ENCODE measurements around the gene CCNJ. TPM values are rescaled to one million over a fixed set of nuclear protein-coding genes. Genes with fewer than 3 reads are reported as not detected.
"Not testable (repeated sequence)": the region's sequence is repeated elsewhere in the genome, so short reads cannot be mapped to it uniquely, and the experiment has no call there.

CCNJ gene
- total RNA-seq = 1 to 10 TPM; 2.2 to 3.3 TPM

GRCh38 chr10:96043033-96043892, at the start of gene CCNJ:
Gene CCNJ, plus strand, starts transcription at chr10:96043583. Its CDS starts 811 bp downstream, at chr10:96044394.
- H3K36me3 ChIP-seq = no peaks in the 10 kb centered on the region
- peak in 1 of 2 donors; percentile 44 for TF ChIP-seq CTCF (IDR thresholded peaks at IDR 0.05)
- peak; percentile 81 for DNase-seq (ENCODE audit: low spot score)
- no peaks in the 10 kb centered on the region for H3K9me3 ChIP-seq
- H3K4me3 ChIP-seq = peak within 1 kb of the TSS; percentile 66 to 87
- H3K27me3 ChIP-seq = no peaks in the 10 kb centered on the region
- peak within 1 kb of the TSS; percentile 76 to 83 for H3K27ac ChIP-seq
- H3K4me1 ChIP-seq = peaks cover 0 to 14% of the 10 kb centered on the region in 2 donors

GRCh38 chr10:95994376-95994775, 49.0 kb upstream of the CCNJ start:
- DNase-seq (ENCODE audit: low spot score); H3K36me3 ChIP-seq; H3K4me1 ChIP-seq; H3K4me3 ChIP-seq; H3K9me3 ChIP-seq; H3K27me3 ChIP-seq; H3K27ac ChIP-seq: not testable (repeated sequence)

GRCh38 chr10:95998255-95998784, 45.1 kb upstream of the CCNJ start:
- TF ChIP-seq CTCF (IDR thresholded peaks at IDR 0.05) = no peak
- no peaks in the 10 kb centered on the region for H3K4me1 ChIP-seq
- no peak overlapping the region for H3K4me3 ChIP-seq
- H3K27me3 ChIP-seq = no peaks in the 10 kb centered on the region
- H3K36me3 ChIP-seq = no peaks in the 10 kb centered on the region
- H3K27ac ChIP-seq = no peak overlapping the region
- H3K9me3 ChIP-seq = no peaks in the 10 kb centered on the region
- no peak for DNase-seq (ENCODE audit: low spot score)

GRCh38 chr10:96013956-96014355, 29.4 kb upstream of the CCNJ start:
- no peaks in the 10 kb centered on the region for H3K27me3 ChIP-seq
- TF ChIP-seq CTCF (IDR thresholded peaks at IDR 0.05) = no peak
- no peaks in the 10 kb centered on the region for H3K9me3 ChIP-seq
- H3K27ac ChIP-seq = no peak overlapping the region
- no peaks in the 10 kb centered on the region for H3K36me3 ChIP-seq
- no peak for DNase-seq (ENCODE audit: low spot score)
- H3K4me1 ChIP-seq = no peaks in the 10 kb centered on the region
- no peak overlapping the region for H3K4me3 ChIP-seq

GRCh38 chr10:96014473-96015102, 28.8 kb upstream of the CCNJ start:
- DNase-seq (ENCODE audit: low spot score) = no peak
- H3K4me1 ChIP-seq = no peaks in the 10 kb centered on the region
- no peaks in the 10 kb centered on the region for H3K9me3 ChIP-seq
- H3K27me3 ChIP-seq = no peaks in the 10 kb centered on the region
- H3K36me3 ChIP-seq = no peaks in the 10 kb centered on the region
- no peak for TF ChIP-seq CTCF (IDR thresholded peaks at IDR 0.05)
- no peak overlapping the region for H3K27ac ChIP-seq
- no peak overlapping the region for H3K4me3 ChIP-seq

- no peaks in the 10 kb centered on the region for H3K9me3 ChIP-seq
- no peak overlapping the region for H3K27ac ChIP-seq
These were observed 26.1 kb upstream of the CCNJ start for GRCh38 chr10:96017191-96017687.

More at GRCh38 chr10:96017191-96017687, 26.1 kb upstream of the CCNJ start:
- peak; percentile 48 to 72 for TF ChIP-seq CTCF (IDR thresholded peaks at IDR 0.05)
- H3K27me3 ChIP-seq = no peaks in the 10 kb centered on the region
- no peaks in the 10 kb centered on the region for H3K4me1 ChIP-seq
- H3K4me3 ChIP-seq = no peak overlapping the region
- no peaks in the 10 kb centered on the region for H3K36me3 ChIP-seq
- DNase-seq (ENCODE audit: low spot score) = no peak

All from right atrium auricular region (tissue), 2 donors.